Esophagus (tissue), 2 donors: ENCODE measurements around the gene PSMA3. TPM values are rescaled to one million over a fixed set of nuclear protein-coding genes. Genes with fewer than 3 reads are reported as not detected.

Experiments
- H3K27ac ChIP-seq, 2 donors: one replicate each; pipeline ENCODE4 v1.5.1; 2013; ENCODE audit warnings: low read depth in 2 of 2, mild to moderate bottlenecking in 2 of 2, inconsistent platforms in 1 of 2, low read length in 1 of 2, moderate library complexity in 1 of 2
- H3K27me3 ChIP-seq, 2 donors: one replicate each; pipeline ENCODE4 v1.6.1; 2013; ENCODE audit warnings: low read length in 2 of 2, control low read depth in 1 of 2, mild to moderate bottlenecking in 1 of 2; ENCODE audit not compliant: insufficient read depth in 2 of 2, control insufficient read depth in 1 of 2
- H3K36me3 ChIP-seq, 2 donors: one replicate each; pipeline ENCODE4 v1.6.1; 2013; ENCODE audit warnings: low read length in 1 of 2; ENCODE audit not compliant: control insufficient read depth in 2 of 2, insufficient read depth in 2 of 2
- H3K4me1 ChIP-seq, 2 donors: one replicate each; pipeline ENCODE4 v1.6.1; 2013; ENCODE audit warnings: low read length in 1 of 2; ENCODE audit not compliant: control insufficient read depth in 2 of 2, insufficient read depth in 2 of 2
- H3K4me3 ChIP-seq, 2 donors: one replicate each; pipeline ENCODE4 v1.5.1; 2013; ENCODE audit warnings: low read length in 2 of 2, mild to moderate bottlenecking in 2 of 2, low read depth in 1 of 2, moderate library complexity in 1 of 2
- H3K9me3 ChIP-seq, 2 donors: one replicate each; pipeline ENCODE4 v1.6.1; 2013; ENCODE audit warnings: mild to moderate bottlenecking in 2 of 2, low read depth in 1 of 2, low read length in 1 of 2, moderate library complexity in 1 of 2; ENCODE audit not compliant: control insufficient read depth in 2 of 2, insufficient read depth in 1 of 2
- WGBS, 2 donors: extraction: QIAGEN DNeasy Blood & Tissue Kit; methylation state at CpG; one replicate each; pipeline ENCODE4 v1.1.7; 2013; 5-methylcytosine and 5-hydroxymethylcytosine counted together
- polyA plus RNA-seq, 2 donors: library from polyadenylated mRNA; stranded (reverse); fragments of 200-250 nt; gene quantifications; one replicate each; pipeline ENCODE4 v1.2.3, GENCODE V29; 2013
- donor health status: healthy with polysubstance abuse.
- donor health status: Bipolar disorder and iron deficiency.

Gene PSMA3
- polyA plus RNA-seq, 2 donors: 132 to 143 TPM

DNA sequence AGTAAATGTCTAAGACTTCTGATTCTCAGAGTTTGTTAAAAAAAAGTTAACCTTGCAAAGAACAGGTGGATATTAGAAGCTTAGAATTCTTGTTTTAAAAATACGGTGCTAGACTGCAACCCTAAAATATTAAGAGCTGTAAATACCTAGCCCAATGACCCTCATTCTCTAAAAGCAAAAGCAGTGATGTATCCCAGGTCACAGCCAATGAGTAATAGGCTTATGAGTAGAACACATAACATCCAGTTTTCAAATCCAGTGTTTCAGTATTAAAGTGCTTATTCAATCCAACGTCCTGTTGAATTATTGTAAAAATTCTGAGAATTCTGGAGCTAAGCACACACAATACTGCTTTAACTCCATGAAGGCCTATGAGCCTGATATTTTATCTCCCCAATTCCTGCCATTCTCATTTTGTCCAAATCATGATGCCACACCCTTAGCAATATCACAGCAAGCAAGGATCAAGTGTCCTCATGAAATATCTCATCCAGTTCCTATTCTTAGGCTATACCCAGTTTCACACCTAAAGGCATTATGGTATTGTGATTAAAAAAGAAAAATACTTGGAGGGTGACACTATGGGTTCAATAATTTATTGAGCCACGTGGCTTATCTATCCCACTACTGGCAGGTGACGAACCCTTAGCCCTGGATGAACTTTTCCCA, 38.4 kb downstream of the PSMA3 start:
- Histone ChIP-seq H3K27ac (no peak overlapping the region), H3K4me1 (no peaks in the 10 kb centered on the region), H3K4me3 (no peak overlapping the region), H3K27me3 (no peaks in the 10 kb centered on the region), H3K36me3 (peaks cover 2 to 5% of the 10 kb centered on the region in 2 donors), H3K9me3 (no peaks in the 10 kb centered on the region)
- WGBS, 2 donors: 67 to 76% methylated on average over 4 of the region's 4 CpGs

DNA sequence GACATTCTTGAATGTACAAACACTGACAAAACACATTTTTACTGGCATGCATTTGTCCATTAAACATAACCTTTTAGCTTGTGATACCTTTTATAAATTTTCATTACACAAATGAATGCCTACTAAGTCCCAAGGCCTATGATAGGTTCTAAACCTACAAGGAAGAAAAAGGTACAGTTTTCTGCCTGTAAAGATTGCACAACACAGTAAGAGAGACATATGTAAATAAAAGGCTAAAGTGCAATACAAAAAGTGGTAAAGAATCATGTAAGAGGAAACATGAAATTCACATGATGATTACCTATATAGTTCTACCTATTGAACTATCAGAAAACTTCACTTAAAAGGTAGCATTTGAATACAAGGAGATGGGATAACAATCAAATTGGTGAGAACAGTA, 39.1 kb downstream of the PSMA3 start:
- Histone ChIP-seq H3K27ac (no peak overlapping the region), H3K4me1 (no peaks in the 10 kb centered on the region), H3K36me3 (peaks cover 2 to 5% of the 10 kb centered on the region in 2 donors), H3K9me3 (no peaks in the 10 kb centered on the region), H3K27me3 (no peaks in the 10 kb centered on the region), H3K4me3 (no peak overlapping the region)

DNA sequence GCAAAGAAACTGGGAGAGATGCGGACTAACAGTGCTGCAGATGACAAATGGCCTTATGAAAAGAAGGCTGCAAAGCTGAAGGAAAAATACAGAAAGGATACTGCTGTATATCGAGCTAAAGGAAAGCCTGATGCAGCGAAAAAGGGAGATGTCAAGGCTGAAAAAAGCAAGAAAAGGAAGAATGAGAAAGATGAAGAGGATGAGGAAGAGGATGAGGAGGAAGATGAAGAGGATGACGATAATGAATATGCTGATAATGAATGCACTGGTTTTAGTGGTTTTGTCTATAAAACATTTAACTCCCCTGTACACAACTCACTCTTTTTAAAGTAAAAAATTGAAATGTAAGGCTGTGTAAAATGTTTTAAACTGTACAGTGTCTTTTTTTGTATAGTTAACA, 40.5 kb downstream of the PSMA3 start:
- no peak overlapping the region for H3K27ac ChIP-seq
- no peaks in the 10 kb centered on the region for H3K9me3 ChIP-seq
- 92 to 96% methylated on average over 4 of the region's 4 CpGs for WGBS, 2 donors
- H3K4me1 ChIP-seq: no peaks in the 10 kb centered on the region
- H3K36me3 ChIP-seq: peaks cover 2 to 7% of the 10 kb centered on the region in 2 donors
- no peaks in the 10 kb centered on the region for H3K27me3 ChIP-seq
- H3K4me3 ChIP-seq: no peak overlapping the region

DNA sequence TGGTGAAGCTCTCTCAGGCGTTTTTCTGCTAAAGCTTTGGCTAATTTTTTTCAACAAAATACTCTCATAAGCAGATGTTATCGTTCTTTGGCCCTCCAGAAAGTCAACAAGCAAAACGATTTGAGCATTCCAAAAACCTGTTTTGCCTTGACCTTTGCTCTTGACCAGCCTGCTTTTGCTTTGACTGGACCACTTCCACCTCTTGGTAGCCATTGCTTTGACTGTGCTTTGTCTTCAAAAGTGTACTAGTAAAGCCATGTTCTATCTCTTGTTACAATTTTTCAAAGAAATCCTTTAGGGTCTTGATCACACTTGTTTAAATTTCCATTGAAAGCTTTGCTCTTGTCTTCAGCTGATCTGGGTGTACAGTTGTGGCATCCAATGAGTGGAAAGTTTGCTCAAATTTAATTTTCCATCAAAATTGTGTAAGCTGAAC, 43.0 kb downstream of the PSMA3 start:
- no peak overlapping the region for H3K27ac ChIP-seq
- H3K36me3 ChIP-seq: peaks cover 2 to 10% of the 10 kb centered on the region in 2 donors
- WGBS, 2 donors: 55 to 58% methylated on average over 3 of the region's 3 CpGs
- H3K4me1 ChIP-seq: no peaks in the 10 kb centered on the region
- H3K4me3 ChIP-seq: no peak overlapping the region
- H3K27me3 ChIP-seq: no peaks in the 10 kb centered on the region
- H3K9me3 ChIP-seq: no peaks in the 10 kb centered on the region

DNA sequence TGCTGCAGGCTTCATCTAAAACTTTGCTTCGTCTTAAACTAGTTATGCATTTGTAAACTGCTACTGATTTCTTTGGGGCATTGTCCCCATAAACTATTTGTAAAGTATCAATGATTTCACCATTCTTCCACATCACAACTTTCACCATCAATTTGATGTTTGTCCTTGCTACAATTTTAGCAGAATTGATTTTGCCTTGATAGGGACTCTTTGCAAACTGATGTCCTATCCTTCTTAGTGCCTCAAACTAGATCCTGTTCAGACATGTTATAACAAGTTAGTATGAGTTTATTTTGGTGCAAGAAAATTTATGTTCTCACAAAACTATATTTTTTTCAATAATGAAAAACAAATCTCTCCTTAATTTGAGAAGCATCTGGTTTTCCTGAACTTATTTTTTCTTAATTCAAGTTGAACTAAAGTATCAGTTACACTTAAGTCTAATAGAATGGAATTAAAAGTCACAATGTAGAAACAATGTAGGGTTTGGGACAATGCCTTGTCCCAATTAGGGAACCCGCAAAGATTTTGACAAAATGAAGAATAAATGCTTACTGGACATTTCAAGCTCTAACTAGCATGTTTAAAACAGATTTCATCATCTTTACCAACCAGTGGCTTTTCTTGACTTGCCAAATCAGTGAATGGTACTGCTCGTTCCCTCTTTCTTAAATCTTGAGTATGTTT, 43.6 kb downstream of the PSMA3 start:
- Histone ChIP-seq H3K4me1 (no peaks in the 10 kb centered on the region), H3K36me3 (peaks cover 2 to 10% of the 10 kb centered on the region in 2 donors), H3K27ac (no peak overlapping the region), H3K27me3 (no peaks in the 10 kb centered on the region), H3K4me3 (no peak overlapping the region), H3K9me3 (no peaks in the 10 kb centered on the region)
- 71 to 76% methylated on average over 3 of the region's 3 CpGs for WGBS, 2 donors

DNA sequence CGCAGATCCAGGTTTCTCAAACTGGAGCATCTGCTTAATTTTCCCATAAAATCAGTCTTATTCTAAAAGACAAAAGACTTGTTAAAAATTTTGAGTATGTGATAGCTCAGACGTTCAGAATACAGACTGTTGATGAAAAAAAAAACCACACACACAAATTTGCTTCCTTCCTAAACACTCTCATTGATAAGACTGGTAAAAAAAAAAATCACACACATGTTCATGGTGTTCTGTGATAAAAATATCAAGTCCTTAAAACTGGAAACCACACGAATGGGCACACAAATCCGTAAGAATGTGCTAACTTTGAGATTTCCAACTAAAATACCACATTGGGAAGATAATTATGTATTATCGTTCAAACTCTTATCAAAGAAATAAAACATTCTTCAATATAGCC, 47.0 kb downstream of the PSMA3 start:
- Histone ChIP-seq H3K9me3 (no peaks in the 10 kb centered on the region), H3K27ac (no peak overlapping the region), H3K4me3 (no peak overlapping the region), H3K4me1 (peaks cover 0 to 3% of the 10 kb centered on the region in 2 donors), H3K36me3 (peaks cover 5 to 10% of the 10 kb centered on the region in 2 donors), H3K27me3 (no peaks in the 10 kb centered on the region)
- 69 to 72% methylated on average over 5 of the region's 5 CpGs for WGBS, 2 donors

DNA sequence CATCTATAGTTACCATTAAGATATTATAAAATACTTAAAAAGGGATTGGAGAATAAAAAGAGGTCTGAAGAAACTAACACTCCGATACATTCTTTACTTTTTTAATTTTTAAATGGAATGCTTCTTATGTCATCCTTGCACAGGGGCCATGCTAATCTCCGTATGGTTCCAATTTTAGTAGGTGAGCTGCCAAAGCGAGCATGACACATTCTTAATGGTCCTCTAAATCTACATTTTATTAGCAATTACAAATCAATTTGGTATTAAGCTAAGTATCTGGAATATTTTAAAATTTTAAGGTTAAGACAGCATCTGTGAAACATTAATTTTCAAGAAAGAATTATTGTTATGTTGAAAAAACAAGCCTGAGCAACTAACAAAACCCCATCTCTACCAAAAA, 47.5 kb downstream of the PSMA3 start:
- H3K9me3 ChIP-seq: no peaks in the 10 kb centered on the region
- H3K4me1 ChIP-seq: peaks cover 0 to 3% of the 10 kb centered on the region in 2 donors
- H3K4me3 ChIP-seq: no peak overlapping the region
- no peaks in the 10 kb centered on the region for H3K27me3 ChIP-seq
- H3K36me3 ChIP-seq: peaks cover 5 to 10% of the 10 kb centered on the region in 2 donors
- WGBS, 2 donors: 80 to 84% methylated on average over 3 of the region's 3 CpGs
- no peak overlapping the region for H3K27ac ChIP-seq

DNA sequence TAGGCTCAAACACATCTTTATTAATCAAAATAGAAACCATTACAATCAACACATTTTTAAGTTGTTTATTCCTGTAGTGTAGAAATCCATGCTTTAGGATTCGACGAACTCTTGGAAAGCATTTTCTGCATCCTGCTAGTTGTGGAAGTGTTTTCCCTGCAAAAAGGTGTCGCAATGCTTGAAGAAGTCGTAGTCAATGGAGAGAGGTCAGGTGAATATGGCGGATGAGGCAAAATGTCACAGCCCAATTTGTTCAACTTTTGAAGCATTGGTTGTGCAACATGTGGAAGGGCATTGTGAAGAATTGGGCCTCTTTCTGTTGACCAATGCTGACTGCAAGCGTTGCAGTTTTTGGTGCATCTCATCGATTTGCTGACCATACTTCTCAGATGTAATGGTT, 49.6 kb downstream of the PSMA3 start:
- Histone ChIP-seq H3K27ac (no peak overlapping the region), H3K9me3 (no peaks in the 10 kb centered on the region), H3K4me3 (no peak overlapping the region), H3K4me1 (peaks cover 0 to 3% of the 10 kb centered on the region in 2 donors), H3K36me3 (peaks cover 5 to 8% of the 10 kb centered on the region in 2 donors), H3K27me3 (no peaks in the 10 kb centered on the region)
- WGBS, 2 donors: 96 to 98% methylated on average over 7 of the region's 7 CpGs

DNA sequence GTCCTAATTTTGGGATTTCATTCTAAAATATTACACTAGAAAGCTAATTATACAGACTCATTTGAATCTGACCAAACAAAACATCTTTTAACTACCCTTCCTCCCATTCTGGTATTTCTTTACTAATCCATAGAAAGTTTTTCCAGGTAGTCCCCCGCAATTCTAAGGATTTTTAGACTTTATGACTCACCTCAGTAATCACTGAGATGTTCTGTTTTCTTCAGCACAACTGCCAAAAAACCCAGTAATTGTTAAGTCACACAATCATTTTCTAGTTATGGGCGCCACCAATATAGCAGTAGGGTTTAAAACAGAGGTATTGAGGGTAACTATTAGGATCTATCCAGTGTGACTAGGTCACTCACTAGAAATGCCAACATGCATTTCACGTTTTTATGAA, 52.1 kb downstream of the PSMA3 start:
- H3K9me3 ChIP-seq: no peaks in the 10 kb centered on the region
- 2% methylated on average over 3 of the region's 3 CpGs for WGBS, 2 donors
- peaks cover 3 to 5% of the 10 kb centered on the region in 2 donors for H3K36me3 ChIP-seq
- H3K27me3 ChIP-seq: no peaks in the 10 kb centered on the region
- H3K4me3 ChIP-seq: peak overlapping the region in 1 of 2 donors; percentile 91
- H3K4me1 ChIP-seq: peaks cover 0 to 3% of the 10 kb centered on the region in 2 donors
- H3K27ac ChIP-seq: no peak overlapping the region

DNA sequence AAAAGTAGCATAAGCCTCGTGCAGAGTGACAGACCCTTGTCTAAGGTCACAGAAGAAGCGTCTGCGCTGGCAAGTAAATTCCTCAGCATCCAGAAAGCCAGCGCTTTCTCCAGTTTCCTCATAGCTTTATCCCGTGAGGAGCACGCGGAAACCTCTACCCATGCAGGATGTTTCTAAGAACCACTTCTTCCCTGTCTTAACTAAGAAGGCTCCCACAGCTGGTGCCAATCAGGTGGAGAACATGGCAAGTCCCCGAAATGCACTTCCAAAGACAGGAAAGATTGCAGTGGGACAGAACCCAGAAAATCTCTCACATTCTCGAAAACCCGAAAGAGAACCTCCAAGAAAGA, 52.7 kb downstream of the PSMA3 start:
- H3K4me3 ChIP-seq: peak overlapping the region; percentile 58 to 91
- no peaks in the 10 kb centered on the region for H3K9me3 ChIP-seq
- peaks cover 3 to 5% of the 10 kb centered on the region in 2 donors for H3K36me3 ChIP-seq
- WGBS, 2 donors: 0 to 1% methylated on average over 10 of the region's 10 CpGs
- peak overlapping the region; percentile 96 to 100 for H3K27ac ChIP-seq
- no peaks in the 10 kb centered on the region for H3K27me3 ChIP-seq
- H3K4me1 ChIP-seq: peaks cover 0 to 3% of the 10 kb centered on the region in 2 donors
